Mucosa of descending colon (tissue), 3 donors: ENCODE measurements around the gene ZBTB7C. TPM values are rescaled to one million over a fixed set of nuclear protein-coding genes. Genes with fewer than 3 reads are reported as not detected.

ENCODE experiments used
- ATAC-seq: fragments of 200-7000 bp; cut with Tn5 transposase; one replicate; pipeline ENCODE4 v1.9.1; 2020; ENCODE audit warnings: mild to moderate bottlenecking, moderate library complexity
- DNase-seq, 3 donors: peaks; one replicate each; pipeline ENCODE4 v3.0.0-alpha.2; 2020
- H3K36me3 ChIP-seq: fragments of 200-600 bp; one replicate; pipeline ENCODE4 v1.8.0; 2021; ENCODE audit warnings: low read depth, mild to moderate bottlenecking
- H3K4me1 ChIP-seq: fragments of 200-600 bp; one replicate; pipeline ENCODE4 v1.8.0; 2021; ENCODE audit warnings: low read depth, mild to moderate bottlenecking
- H3K4me3 ChIP-seq: fragments of 200-600 bp; one replicate; pipeline ENCODE4 v1.8.0; 2021; ENCODE audit warnings: mild to moderate bottlenecking
- H3K9me3 ChIP-seq: fragments of 200-600 bp; one replicate; pipeline ENCODE4 v1.8.0; 2021; ENCODE audit warnings: mild to moderate bottlenecking
- intact Hi-C, 2 donors: fragments of 100-400 bp; cut with DNase I in 1 of 2; cut with micrococcal nuclease in 1 of 2; formaldehyde crosslinking; loops; one replicate each; pipeline versions ENCODE4 v1.11.0 to v1.11.1; 2022; cut with DNase I, micrococcal nuclease
- total RNA-seq, 3 donors: library from RNA; stranded (reverse); fragmentation: NEBNext Ultra II Directional in 2 of 3; extraction: Animal tissue kit (Norgen Biotek cat#: 25700) in 2 of 3; gene quantifications; one replicate each; pipeline versions ENCODE4 v1.2.1 to v1.2.4, GENCODE V29; 2021 to 2023
- TF ChIP-seq, protein P1 (sequence below): fragments of 200-600 bp; IDR thresholded peaks from one replicate; pipeline ENCODE4 v1.8.0; 2022; ENCODE audit warnings: antibody characterized with exemption, mild to moderate bottlenecking
- donor health status: DM: no; HTN: no; CAD: no; lungs with moderate emphysema.
- donor health status: DM: no; HTN: no; CAD: no.
- donor health status: DM: no; HTN: yes; CAD: no.

ZBTB7C gene
- total RNA-seq, 3 donors from 2014 or later, result 20.8 to 56.6 (median 38.2) TPM

DNA sequence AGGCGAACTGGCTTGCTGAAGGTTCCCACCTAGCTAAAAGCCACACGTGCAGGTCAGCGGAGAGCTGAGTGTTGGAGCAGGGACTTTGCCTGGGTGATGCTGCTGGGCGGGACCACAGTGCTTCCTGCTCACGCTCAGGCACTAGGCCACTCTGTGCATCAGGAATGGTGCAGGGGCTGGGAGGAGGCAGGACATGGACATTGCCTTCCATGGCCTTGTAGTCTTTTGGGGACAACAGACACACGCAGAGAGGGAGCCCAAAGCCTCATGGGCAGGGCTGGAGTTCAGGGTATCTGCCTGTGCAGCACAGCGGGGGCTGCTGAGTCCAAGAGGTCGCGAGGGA is 207.2 kb downstream of the ZBTB7C start:
- peaks cover 5% of the 10 kb centered on the region for H3K4me1 ChIP-seq
- DNase-seq, result peak in 2 of 3 donors; percentile 51 to 57
- TF ChIP-seq, protein P1, sequence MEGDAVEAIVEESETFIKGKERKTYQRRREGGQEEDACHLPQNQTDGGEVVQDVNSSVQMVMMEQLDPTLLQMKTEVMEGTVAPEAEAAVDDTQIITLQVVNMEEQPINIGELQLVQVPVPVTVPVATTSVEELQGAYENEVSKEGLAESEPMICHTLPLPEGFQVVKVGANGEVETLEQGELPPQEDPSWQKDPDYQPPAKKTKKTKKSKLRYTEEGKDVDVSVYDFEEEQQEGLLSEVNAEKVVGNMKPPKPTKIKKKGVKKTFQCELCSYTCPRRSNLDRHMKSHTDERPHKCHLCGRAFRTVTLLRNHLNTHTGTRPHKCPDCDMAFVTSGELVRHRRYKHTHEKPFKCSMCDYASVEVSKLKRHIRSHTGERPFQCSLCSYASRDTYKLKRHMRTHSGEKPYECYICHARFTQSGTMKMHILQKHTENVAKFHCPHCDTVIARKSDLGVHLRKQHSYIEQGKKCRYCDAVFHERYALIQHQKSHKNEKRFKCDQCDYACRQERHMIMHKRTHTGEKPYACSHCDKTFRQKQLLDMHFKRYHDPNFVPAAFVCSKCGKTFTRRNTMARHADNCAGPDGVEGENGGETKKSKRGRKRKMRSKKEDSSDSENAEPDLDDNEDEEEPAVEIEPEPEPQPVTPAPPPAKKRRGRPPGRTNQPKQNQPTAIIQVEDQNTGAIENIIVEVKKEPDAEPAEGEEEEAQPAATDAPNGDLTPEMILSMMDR, result no peak
- no peaks in the 10 kb centered on the region for H3K36me3 ChIP-seq
- no peak overlapping the region for H3K4me3 ChIP-seq
- no peaks in the 10 kb centered on the region for H3K9me3 ChIP-seq
- intact Hi-C loops, result no loop called here
- ATAC-seq, result peak; percentile 76

DNA sequence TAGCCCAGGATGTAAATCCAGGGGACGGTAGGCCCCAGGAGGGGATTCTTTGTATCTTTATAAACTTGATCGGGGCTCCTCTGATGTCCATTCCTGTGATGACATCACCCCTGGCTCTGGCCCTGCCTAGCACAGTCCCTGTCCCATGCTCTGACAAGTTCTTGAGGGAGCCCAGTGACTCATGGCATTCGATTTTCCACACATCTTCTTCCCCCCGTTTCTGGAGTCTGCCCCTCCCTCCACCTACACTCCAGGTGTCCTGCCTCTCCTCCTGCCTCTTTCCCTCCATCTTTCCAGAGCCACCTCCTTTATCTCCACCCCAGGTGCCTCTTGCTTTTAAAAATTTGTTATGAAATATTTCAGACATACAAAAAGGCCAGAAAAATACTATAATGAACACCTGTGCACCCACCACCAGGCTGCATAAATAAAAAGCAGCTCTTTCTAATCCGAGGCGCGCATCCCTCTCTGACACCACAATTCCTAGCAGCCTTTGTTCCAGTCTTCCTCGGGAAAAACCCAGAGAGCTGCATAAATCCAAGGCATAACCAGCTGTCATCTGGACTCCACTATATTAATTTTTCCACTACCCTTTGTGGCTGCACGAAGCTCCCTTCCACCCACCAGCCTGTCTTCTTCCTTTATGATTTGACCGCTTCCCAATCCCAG is 207.7 kb downstream of the ZBTB7C start:
- no peak for DNase-seq
- H3K4me3 ChIP-seq, result no peak overlapping the region
- no peaks in the 10 kb centered on the region for H3K36me3 ChIP-seq
- H3K4me1 ChIP-seq, result peaks cover 5% of the 10 kb centered on the region
- H3K9me3 ChIP-seq, result no peaks in the 10 kb centered on the region
- TF ChIP-seq, protein P1, result no peak
- ATAC-seq, result no peak
- intact Hi-C loops, result no loop called here

DNA sequence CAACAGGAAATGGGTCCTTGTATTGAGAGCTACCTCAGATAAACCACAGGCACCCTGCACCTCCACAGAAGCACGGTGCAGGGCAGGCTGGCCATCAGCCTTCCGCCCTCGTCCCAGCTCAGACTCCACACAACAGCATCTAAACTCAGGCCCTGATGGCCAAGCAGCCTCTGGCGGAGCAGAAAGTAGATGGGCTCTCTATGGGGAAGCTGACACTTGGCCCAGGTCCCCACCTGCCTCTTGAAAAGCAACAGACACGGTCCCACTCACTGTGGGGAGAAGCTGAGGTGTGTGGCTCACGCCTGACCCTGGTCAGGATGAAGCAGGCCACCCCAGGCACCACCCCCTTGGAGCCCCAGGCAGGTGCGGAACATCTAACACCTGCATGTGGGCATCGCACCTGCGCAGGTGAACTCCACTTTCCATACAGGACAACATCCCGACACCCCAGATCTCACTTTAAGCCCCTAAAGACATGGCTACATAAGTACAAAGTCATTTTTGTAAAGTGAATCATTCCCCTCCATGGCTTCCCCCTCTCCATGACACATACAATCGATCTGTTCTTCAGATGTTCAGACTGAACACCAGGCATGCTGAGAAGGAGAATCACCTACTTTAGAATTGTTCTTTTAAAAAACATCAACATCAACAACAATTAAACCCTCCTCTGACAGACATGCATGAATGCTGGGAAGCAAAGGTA is 208.4 kb downstream of the ZBTB7C start:
- peaks cover 5% of the 10 kb centered on the region for H3K4me1 ChIP-seq
- H3K9me3 ChIP-seq, result no peaks in the 10 kb centered on the region
- DNase-seq, result no peak
- TF ChIP-seq, protein P1, result no peak
- H3K4me3 ChIP-seq, result no peak overlapping the region
- no peaks in the 10 kb centered on the region for H3K36me3 ChIP-seq
- ATAC-seq, result no peak
- intact Hi-C loops, result no loop called here

DNA sequence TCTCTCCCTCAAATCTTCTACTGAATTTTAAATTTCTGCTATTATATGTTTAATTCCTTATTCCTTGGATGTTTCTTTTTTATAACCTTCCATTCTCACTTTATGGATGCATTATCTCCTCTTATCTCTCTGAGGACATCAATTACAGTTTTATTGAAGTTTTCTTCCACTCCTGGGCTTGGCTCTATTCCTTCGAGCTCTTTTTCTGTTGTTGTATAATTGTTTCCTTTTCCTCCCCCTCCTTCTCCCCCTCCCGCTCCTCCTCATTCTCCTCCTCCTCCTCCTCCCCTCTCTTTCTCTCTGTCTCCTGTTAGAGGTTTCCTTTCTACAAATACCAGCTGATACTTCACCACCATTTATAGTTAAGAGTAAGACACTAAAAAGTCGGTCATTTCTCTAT is 209.8 kb downstream of the ZBTB7C start:
- Histone ChIP-seq H3K4me1 (peaks cover 5% of the 10 kb centered on the region), H3K9me3 (no peaks in the 10 kb centered on the region), H3K36me3 (no peaks in the 10 kb centered on the region), H3K4me3 (no peak overlapping the region)
- DNase-seq (peak in 1 of 3 donors; percentile 35), ATAC-seq (peak; percentile 45)
- TF ChIP-seq, protein P1, result no peak
- intact Hi-C loops, result no loop called here

DNA sequence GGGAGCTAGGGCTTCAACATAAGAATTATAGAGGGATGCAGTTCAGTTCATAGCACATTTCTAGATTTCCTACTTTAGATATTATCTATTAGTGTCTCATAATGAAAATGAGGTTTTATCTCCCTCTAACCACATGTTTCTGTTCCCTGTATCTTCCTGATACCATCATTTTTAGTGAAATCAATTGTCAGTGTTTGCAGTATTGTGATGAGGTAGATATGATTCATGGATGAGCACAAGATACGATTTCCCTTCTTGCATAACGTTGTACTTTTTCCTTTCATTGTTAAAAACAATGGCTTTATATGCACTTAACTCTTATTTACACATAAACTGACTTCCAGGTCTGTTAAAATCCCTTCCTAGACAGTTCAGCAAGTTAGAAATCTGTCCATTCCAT is 211.4 kb downstream of the ZBTB7C start:
- intact Hi-C loops, result no loop called here
- ATAC-seq (no peak), DNase-seq (no peak)
- TF ChIP-seq, protein P1, result no peak
- H3K4me1 ChIP-seq, result peaks cover 5% of the 10 kb centered on the region
- no peaks in the 10 kb centered on the region for H3K36me3 ChIP-seq
- H3K4me3 ChIP-seq, result no peak overlapping the region
- H3K9me3 ChIP-seq, result no peaks in the 10 kb centered on the region
